Measurements from ENCODE around the gene TCEA3.

DNA sequence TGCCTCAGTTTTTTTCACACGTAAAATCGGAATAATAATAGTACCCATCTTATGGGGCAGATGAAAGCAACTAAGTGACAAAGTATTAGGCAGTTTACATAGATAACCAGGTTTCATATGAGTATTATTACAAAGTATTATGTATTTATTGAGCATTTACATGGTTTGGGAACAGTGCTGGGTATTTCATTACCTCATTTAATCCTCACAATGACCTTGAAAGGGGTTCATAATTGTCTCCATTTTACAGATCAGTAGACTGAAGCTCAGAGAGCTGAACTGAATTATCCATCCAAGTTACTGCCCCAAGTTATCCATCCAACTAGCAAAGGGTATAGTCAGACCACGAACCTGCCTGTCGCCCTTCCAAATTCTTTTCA is 21.2 kb downstream of the TCEA3 start:
- no peak for TF ChIP-seq POLR2AphosphoS5 (IDR thresholded peaks at IDR 0.05; ENCODE audit: low read depth)
- TF ChIP-seq, protein P1, sequence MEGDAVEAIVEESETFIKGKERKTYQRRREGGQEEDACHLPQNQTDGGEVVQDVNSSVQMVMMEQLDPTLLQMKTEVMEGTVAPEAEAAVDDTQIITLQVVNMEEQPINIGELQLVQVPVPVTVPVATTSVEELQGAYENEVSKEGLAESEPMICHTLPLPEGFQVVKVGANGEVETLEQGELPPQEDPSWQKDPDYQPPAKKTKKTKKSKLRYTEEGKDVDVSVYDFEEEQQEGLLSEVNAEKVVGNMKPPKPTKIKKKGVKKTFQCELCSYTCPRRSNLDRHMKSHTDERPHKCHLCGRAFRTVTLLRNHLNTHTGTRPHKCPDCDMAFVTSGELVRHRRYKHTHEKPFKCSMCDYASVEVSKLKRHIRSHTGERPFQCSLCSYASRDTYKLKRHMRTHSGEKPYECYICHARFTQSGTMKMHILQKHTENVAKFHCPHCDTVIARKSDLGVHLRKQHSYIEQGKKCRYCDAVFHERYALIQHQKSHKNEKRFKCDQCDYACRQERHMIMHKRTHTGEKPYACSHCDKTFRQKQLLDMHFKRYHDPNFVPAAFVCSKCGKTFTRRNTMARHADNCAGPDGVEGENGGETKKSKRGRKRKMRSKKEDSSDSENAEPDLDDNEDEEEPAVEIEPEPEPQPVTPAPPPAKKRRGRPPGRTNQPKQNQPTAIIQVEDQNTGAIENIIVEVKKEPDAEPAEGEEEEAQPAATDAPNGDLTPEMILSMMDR (IDR thresholded peaks at IDR 0.05; ENCODE audit: insufficient read depth, low read length): no peak

Measured in HL-60 (cell line).